Measurements from ENCODE around the gene ZFP64.

- TF ChIP-seq POLR2AphosphoS5 (IDR thresholded peaks at IDR 0.05): no peak
- no peak for TF ChIP-seq CTCF (IDR thresholded peaks at IDR 0.05)
Measured at GRCh38 chr20:52234302-52235045, 42.9 kb upstream of the ZFP64 start.
